Small intestine (tissue), 7 donors: ENCODE data around the gene MMP13. TPM values are rescaled to one million over a fixed set of nuclear protein-coding genes. Genes with fewer than 3 reads are reported as not detected.
A peak's percentile ranks its signal among the peaks of the same experiment; 100 is the strongest.

Source experiments
- DNase-seq, 2 donors: peaks; one replicate each; pipeline versions ENCODE4 v3.0.0 to v3.0.0-alpha.2; 2013
- FAIRE-seq: peaks from 2 replicates; lab custom pipeline; 2012; peaks lifted over from hg19 to GRCh38; lab: Jason Lieb, UNC
- H3K27ac ChIP-seq, 3 donors: one replicate each; pipeline ENCODE4 v1.5.1; 2013; ENCODE audit warnings: low read length in 2 of 3, mild to moderate bottlenecking in 2 of 3, control low read depth in 1 of 3, inconsistent platforms in 1 of 3, low read depth in 1 of 3, moderate library complexity in 1 of 3
- H3K27me3 ChIP-seq, 3 donors: one replicate each; pipeline ENCODE4 v1.6.1; 2013; ENCODE audit warnings: low read length in 3 of 3, inconsistent platforms in 1 of 3; ENCODE audit not compliant: control insufficient read depth in 3 of 3, insufficient read depth in 3 of 3
- H3K36me3 ChIP-seq, 3 donors: one replicate each; pipeline ENCODE4 v1.6.1; 2013; ENCODE audit warnings: low read length in 3 of 3, inconsistent platforms in 1 of 3, low read depth in 1 of 3, mild to moderate bottlenecking in 1 of 3, moderate library complexity in 1 of 3; ENCODE audit not compliant: control insufficient read depth in 3 of 3, insufficient read depth in 2 of 3
- H3K4me1 ChIP-seq, 3 donors: one replicate each; pipeline ENCODE4 v1.6.1; 2013; ENCODE audit warnings: low read length in 2 of 3, inconsistent platforms in 1 of 3, low read depth in 1 of 3, mild to moderate bottlenecking in 1 of 3, moderate library complexity in 1 of 3; ENCODE audit not compliant: control insufficient read depth in 3 of 3, insufficient read depth in 2 of 3
- H3K4me3 ChIP-seq, 3 donors: one replicate each; pipeline ENCODE4 v1.5.1; 2013; ENCODE audit warnings: low read length in 3 of 3, control low read depth in 1 of 3, inconsistent platforms in 1 of 3, low read depth in 1 of 3, mild to moderate bottlenecking in 1 of 3, moderate library complexity in 1 of 3
- H3K9me3 ChIP-seq, 2 donors: one replicate each; pipeline ENCODE4 v1.6.1; 2013; ENCODE audit warnings: low read depth in 1 of 2, low read length in 1 of 2; ENCODE audit not compliant: control insufficient read depth in 2 of 2, insufficient read depth in 1 of 2
- WGBS, 3 donors: extraction: QIAGEN DNeasy Blood & Tissue Kit; methylation state at CpG; one replicate each; pipeline ENCODE4 v1.1.7; 2013; 5-methylcytosine and 5-hydroxymethylcytosine counted together
- polyA plus RNA-seq, 4 donors: library from polyadenylated mRNA; stranded (reverse) in 3 of 4; unstranded in 1 of 4; fragments of 200-250 nt in 3 of 4; fragments of 120-200 nt in 1 of 4; gene quantifications; one replicate each; pipeline versions ENCODE4 v1.2.1 to v1.2.3, GENCODE V29; 2013
- donor health status: healthy with polysubstance abuse.
- donor health status: control.
- donor health status: control.
- donor health status: Bipolar disorder and iron deficiency.
- donor health status: healthy.

The MMP13 gene
- polyA plus RNA-seq, 4 donors: 0.32 TPM; not detected in 3

GRCh38 chr11:102957953-102958352 is 2.4 kb upstream of the MMP13 start:
- WGBS, 3 donors: 75 to 84% (median 80%) methylated on average over 2 of the region's 2 CpGs
- H3K4me3 ChIP-seq: no peak overlapping the region

GRCh38 chr11:102950622-102951081 is 4.9 kb downstream of the MMP13 start:
- no peak for FAIRE-seq
- H3K9me3 ChIP-seq: no peaks in the 10 kb centered on the region
- DNase-seq: no peak
- no peak overlapping the region for H3K4me3 ChIP-seq
- peaks cover 0 to 3% (median 0%) of the 10 kb centered on the region in 3 donors for H3K4me1 ChIP-seq
- H3K36me3 ChIP-seq: no peaks in the 10 kb centered on the region
- H3K27ac ChIP-seq: no peak overlapping the region
- H3K27me3 ChIP-seq: no peaks in the 10 kb centered on the region
- 78 to 95% (median 90%) methylated on average over 2 of the region's 2 CpGs for WGBS, 3 donors

More at GRCh38 chr11:102957953-102958352, 2.4 kb upstream of the MMP13 start:
- no peaks in the 10 kb centered on the region for H3K4me1 ChIP-seq
- no peaks in the 10 kb centered on the region for H3K36me3 ChIP-seq
- no peak overlapping the region for H3K27ac ChIP-seq
- no peaks in the 10 kb centered on the region for H3K27me3 ChIP-seq
- no peaks in the 10 kb centered on the region for H3K9me3 ChIP-seq
- FAIRE-seq: no peak
- no peak for DNase-seq

- H3K9me3 ChIP-seq: no peaks in the 10 kb centered on the region
- FAIRE-seq: no peak
- peaks cover 0 to 3% (median 0%) of the 10 kb centered on the region in 3 donors for H3K4me1 ChIP-seq
- no peaks in the 10 kb centered on the region for H3K27me3 ChIP-seq
- no peak overlapping the region for H3K4me3 ChIP-seq
- peak in 1 of 2 donors; percentile 51 for DNase-seq
- H3K27ac ChIP-seq: no peak overlapping the region
- WGBS, 3 donors: 13 to 37% (median 18%) methylated on average over 3 of the region's 3 CpGs
- no peaks in the 10 kb centered on the region for H3K36me3 ChIP-seq
Measured at GRCh38 chr11:102946237-102946636, 9.3 kb downstream of the MMP13 start.

- Histone ChIP-seq H3K36me3 (no peaks in the 10 kb centered on the region), H3K4me3 (no peak overlapping the region), H3K27ac (no peak overlapping the region), H3K4me1 (peaks cover 0 to 5% (median 3%) of the 10 kb centered on the region in 3 donors), H3K27me3 (no peaks in the 10 kb centered on the region), H3K9me3 (no peaks in the 10 kb centered on the region)
- WGBS, 3 donors: 15 to 19% (median 16%) methylated on average over 10 of the region's 10 CpGs
- no peak for FAIRE-seq
- peak; percentile 78 to 81 for DNase-seq
Measured at GRCh38 chr11:102940714-102941588, 14.6 kb downstream of the MMP13 start.

- 88 to 97% (median 93%) methylated on average over 6 of the region's 6 CpGs for WGBS, 3 donors
- Histone ChIP-seq H3K4me3 (no peak overlapping the region), H3K9me3 (no peaks in the 10 kb centered on the region), H3K4me1 (peaks cover 0 to 7% (median 3%) of the 10 kb centered on the region in 3 donors), H3K36me3 (no peaks in the 10 kb centered on the region), H3K27me3 (no peaks in the 10 kb centered on the region), H3K27ac (no peak overlapping the region)
- FAIRE-seq (no peak), DNase-seq (no peak)
Measured at GRCh38 chr11:102936864-102937509, 18.5 kb downstream of the MMP13 start.

GRCh38 chr11:102935514-102935913 is 20.0 kb downstream of the MMP13 start:
- FAIRE-seq: no peak
- no peaks in the 10 kb centered on the region for H3K9me3 ChIP-seq
- DNase-seq: no peak
- H3K36me3 ChIP-seq: no peaks in the 10 kb centered on the region
- no peaks in the 10 kb centered on the region for H3K27me3 ChIP-seq
- H3K4me3 ChIP-seq: no peak overlapping the region
- WGBS, 3 donors: 84 to 95% (median 90%) methylated on average over 3 of the region's 3 CpGs
- H3K27ac ChIP-seq: no peak overlapping the region
- H3K4me1 ChIP-seq: peaks cover 2 to 17% (median 8%) of the 10 kb centered on the region in 3 donors

GRCh38 chr11:102934735-102935134 is 20.8 kb downstream of the MMP13 start:
- H3K27me3 ChIP-seq: no peaks in the 10 kb centered on the region
- no peak overlapping the region for H3K27ac ChIP-seq
- peaks cover 3 to 21% (median 8%) of the 10 kb centered on the region in 3 donors for H3K4me1 ChIP-seq
- H3K9me3 ChIP-seq: no peaks in the 10 kb centered on the region
- H3K4me3 ChIP-seq: no peak overlapping the region
- FAIRE-seq (no peak), DNase-seq (no peak)
- WGBS, 3 donors: 70 to 94% (median 92%) methylated on average over 4 of the region's 4 CpGs
- H3K36me3 ChIP-seq: no peaks in the 10 kb centered on the region

- no peak for FAIRE-seq
- no peak for DNase-seq
- H3K4me1 ChIP-seq: peaks cover 7 to 32% (median 14%) of the 10 kb centered on the region in 3 donors
Measured at GRCh38 chr11:102933627-102934026, 21.9 kb downstream of the MMP13 start.

More at GRCh38 chr11:102933627-102934026, 21.9 kb downstream of the MMP13 start:
- no peaks in the 10 kb centered on the region for H3K27me3 ChIP-seq
- H3K36me3 ChIP-seq: no peaks in the 10 kb centered on the region
- 79 to 95% (median 81%) methylated on average over 3 of the region's 3 CpGs for WGBS, 3 donors
- no peak overlapping the region for H3K4me3 ChIP-seq
- no peak overlapping the region for H3K27ac ChIP-seq
- no peaks in the 10 kb centered on the region for H3K9me3 ChIP-seq
